Astrocyte (in vitro differentiated cells and primary cell): ENCODE data around the gene OLFM3.

Source experiments
- CTCF ChIP-seq: IDR thresholded peaks from 2 replicates; pipeline ENCODE4 v1.5.1; 2011; ENCODE audit warnings: low read depth, mild to moderate bottlenecking, inconsistent platforms, low read length, moderate library complexity; ENCODE audit not compliant: insufficient read depth
- EZH2 ChIP-seq: IDR thresholded peaks from 2 replicates; pipeline ENCODE4 v1.6.1; 2012; ENCODE audit warnings: mild to moderate bottlenecking, low read length, inconsistent platforms; ENCODE audit not compliant: insufficient read depth

- no peak for TF ChIP-seq CTCF
- TF ChIP-seq EZH2: no peak
Observed at GRCh38 chr1:101757985-101758384, 238.7 kb downstream of the OLFM3 start.
